Head of caudate nucleus (tissue), 42 donors: ENCODE results near the gene CSRNP2.

ENCODE experiments used
- DNase-seq, 42 donors: peaks; one replicate each; pipeline versions ENCODE4 v3.0.0 to v3.0.0-alpha.2; 2020 to 2021; ENCODE audit warnings: mixed read lengths in 7 of 42
- intact Hi-C: fragments of 100-400 bp; cut with DNase I; formaldehyde crosslinking; loops from one replicate; pipeline ENCODE4 v1.15.0; 2022

The CSRNP2 gene, protein sequence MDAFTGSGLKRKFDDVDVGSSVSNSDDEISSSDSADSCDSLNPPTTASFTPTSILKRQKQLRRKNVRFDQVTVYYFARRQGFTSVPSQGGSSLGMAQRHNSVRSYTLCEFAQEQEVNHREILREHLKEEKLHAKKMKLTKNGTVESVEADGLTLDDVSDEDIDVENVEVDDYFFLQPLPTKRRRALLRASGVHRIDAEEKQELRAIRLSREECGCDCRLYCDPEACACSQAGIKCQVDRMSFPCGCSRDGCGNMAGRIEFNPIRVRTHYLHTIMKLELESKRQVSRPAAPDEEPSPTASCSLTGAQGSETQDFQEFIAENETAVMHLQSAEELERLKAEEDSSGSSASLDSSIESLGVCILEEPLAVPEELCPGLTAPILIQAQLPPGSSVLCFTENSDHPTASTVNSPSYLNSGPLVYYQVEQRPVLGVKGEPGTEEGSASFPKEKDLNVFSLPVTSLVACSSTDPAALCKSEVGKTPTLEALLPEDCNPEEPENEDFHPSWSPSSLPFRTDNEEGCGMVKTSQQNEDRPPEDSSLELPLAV

DNA sequence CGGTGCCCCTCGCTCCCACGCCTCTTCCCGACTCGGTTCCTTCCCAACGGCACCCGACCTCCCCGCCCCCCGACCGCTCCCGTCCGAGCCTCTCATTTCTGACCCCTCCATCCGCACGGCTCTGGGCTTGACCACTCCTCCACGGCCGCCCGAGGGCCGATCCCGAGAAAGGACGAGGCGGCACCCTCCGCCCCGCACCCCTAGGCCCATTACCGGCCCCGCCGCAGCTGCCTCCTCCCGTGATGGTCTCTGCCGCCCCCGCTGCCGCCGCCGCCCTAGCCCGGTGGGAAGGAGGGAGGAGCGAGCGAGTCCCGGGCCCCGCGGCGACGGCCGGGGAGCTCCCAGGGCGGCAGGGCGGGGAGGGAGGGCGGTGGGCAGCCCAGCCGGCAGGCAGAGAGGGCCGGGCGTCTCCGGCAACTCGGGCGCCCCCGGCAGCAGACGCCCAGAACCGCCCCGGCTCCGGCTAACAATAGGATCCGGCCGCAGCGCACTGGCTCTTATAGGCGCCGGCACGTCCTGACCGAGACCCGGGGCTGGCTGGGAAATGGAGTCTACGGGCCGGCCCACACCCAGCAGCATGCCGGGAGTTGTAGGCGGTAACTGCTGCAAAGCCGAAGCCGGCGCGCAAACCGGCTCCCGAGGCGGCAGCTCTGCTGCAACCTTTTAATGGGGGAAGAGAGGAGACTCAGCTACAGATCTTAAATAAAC, at the start of gene CSRNP2:
CSRNP2 (minus strand) TSS at position 471 of the 708 bp plus-strand sequence. CDS start 7,035 bp downstream, outside the sequence.
- intact Hi-C loops = loop anchor here (2.0 to 10.0 kb wide), 3 partner anchors 34 to 152 kb away; partner anchors contain the start of genes DAZAP2, LETMD1 and TFCP2
- DNase-seq = peak; percentile 96 to 100 (median 99)

DNA sequence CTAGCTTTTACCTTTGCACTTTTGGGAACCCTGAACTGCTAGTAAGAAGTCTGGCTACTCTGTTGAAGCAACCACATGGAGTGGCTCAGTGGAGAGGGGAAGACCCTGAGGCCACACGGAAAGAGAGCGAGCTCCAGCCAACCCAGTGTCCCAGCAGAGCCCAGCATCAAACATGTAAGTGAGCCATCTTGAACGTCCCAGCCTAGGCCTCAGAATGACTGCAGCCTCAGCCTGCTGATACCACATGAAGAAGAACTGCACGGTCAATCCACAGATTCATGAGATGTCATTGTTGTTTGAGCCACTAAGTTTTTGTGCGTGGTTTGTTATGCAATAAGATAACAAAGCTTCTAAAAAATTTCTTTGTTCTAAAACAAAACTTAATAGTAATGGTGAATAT, 49.3 kb upstream of the CSRNP2 start:
- intact Hi-C loops = no loop called here
- no peak for DNase-seq

DNA sequence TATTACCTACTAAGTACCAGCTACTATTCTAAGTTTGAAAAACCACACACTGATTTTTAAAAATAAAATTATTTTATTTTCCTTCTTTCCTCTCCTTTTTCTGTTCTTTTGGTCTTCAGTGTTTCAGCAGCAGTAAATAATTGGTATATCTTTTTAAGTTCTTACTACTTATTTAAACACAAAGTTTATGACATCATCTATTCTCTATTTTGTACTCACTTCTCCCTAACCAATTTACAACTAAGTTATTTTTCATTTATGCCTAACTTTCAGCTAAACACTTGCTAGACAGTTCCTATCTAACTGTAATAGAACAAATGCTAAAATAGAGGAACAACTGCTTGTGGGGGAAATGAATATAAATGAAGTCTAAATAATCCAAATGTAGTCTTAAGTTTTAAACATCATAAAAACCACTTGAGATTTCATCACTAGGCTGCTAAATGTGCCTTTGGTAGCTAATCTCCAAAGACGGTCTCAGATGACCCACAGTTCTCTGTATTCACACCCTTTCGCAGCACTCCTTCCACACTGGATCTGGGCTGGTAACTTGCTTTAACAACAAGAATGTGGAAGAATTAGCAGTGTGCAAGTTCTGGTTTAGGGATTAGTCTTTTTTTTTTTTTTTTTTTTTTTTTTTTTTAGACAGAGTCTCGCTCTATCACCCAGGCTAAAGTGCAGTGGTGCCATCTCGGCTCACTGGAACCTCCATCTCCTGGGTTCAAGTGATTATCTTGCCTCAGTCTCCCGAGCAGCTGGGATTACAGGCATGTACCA, 48.5 kb upstream of the CSRNP2 start:
- intact Hi-C loops = no loop called here
- no peak for DNase-seq

DNA sequence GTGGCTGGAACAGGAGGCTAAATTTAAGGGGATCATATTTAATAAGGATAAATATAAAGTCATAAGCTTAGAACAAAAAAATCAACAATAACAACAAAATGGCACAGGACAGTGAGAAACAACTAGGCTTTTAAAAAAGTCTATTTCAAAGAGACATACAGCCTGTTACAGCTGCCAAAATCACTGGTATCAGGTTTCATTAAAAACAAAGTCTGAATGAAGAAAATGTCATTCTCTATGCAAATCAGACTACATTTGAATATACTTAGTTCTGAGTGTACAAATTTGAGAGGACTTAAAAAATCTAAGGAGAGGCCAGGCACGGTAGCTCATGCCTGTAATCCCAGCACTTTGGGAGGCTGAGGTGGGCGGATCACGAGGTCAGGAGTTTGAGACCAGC, 45.5 kb upstream of the CSRNP2 start:
- intact Hi-C loops = no loop called here
- no peak for DNase-seq

DNA sequence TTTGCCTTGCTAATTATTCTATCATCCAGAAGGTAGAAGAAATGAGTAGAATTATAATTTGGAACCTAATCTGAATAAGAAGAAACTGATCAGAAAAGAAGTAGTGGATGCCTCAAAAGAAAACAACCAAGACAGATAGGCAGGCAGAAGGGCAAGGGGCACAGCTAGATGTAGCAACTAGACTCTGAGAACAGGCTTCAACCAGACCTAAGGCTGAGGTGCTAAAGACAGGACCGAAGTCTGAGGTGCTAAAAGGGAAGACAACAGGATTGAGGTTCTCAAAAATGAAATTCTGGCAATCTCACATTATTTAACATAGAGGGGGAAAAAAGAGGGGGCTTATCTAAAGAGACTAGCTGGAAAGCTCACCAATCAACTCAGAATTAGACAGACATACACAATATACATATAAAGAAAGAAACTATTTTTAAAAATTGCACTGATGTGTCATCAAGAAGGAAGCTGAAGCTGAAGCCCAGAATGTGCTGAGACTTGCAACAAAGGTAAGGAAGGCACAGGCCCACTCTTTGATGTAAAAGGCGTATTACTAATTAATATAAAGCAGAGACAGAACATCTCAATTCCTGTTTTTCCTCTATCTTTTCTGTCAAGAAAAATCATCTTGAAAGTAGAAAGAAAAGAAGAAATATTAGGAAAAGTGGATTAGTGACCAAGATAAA, 43.8 kb upstream of the CSRNP2 start:
- intact Hi-C loops = no loop called here
- peak in 9 of 42 donors; percentile 4 to 48 (median 18) for DNase-seq

DNA sequence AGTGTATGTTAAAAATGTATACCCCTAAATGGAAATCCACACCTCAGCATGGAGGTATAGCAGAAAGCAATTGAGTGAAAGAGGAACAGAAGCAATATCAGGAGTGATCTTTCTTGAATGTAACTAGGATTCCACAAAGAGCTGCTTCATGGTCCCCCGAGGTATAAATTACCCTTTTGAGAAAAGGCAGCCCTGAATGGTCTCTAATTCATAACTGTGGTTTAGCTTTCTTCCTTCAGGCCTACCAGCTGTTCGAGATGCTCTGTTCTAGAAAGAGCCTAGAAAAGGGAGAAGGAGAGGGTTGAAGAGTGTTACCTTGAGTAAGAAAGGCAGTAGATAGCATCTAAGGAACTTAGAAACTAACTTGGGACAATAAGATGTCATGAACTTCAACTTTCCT, 42.9 kb upstream of the CSRNP2 start:
- no peak for DNase-seq
- intact Hi-C loops = no loop called here

DNA sequence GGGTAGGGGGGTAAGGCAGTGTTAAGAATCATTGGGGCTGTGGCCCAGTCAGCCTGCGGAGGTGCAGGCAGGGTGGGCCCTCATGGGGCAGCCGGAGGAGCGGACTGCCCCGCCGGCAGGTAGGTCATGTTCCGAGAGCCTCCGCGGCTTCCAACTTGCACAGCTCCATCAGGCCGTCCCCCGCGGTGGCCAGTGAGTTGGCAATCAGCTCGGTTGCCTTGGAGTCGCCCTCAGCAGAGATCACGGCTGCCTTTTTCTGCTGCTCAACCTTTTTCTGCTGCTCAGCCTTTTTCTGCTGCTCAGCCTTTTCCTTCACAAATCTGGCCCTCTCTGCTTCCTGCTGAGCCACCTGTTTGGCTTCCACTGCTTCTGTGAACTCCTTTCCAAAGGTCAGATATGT, 41.1 kb upstream of the CSRNP2 start:
- intact Hi-C loops = no loop called here
- peak in 16 of 42 donors; percentile 3 to 60 (median 22) for DNase-seq

DNA sequence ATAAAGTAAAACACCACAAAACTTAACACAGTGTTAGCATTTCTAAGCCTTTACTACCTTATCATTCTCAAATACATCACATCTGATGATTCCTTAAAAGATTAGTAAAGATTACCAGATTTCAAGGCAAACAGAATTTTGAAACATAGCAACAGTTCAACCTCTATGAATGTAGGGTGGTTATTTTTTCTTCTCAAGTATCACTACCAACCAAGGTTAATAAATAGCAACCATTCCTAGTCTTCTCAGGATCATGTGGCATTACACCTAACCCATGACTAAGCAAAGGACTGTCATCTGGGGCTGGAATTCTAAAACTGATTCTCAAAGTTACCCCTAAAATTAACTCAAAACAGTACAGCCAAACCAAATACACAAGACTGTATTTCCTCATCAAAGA, 39.4 kb upstream of the CSRNP2 start:
- intact Hi-C loops = no loop called here
- DNase-seq = no peak

DNA sequence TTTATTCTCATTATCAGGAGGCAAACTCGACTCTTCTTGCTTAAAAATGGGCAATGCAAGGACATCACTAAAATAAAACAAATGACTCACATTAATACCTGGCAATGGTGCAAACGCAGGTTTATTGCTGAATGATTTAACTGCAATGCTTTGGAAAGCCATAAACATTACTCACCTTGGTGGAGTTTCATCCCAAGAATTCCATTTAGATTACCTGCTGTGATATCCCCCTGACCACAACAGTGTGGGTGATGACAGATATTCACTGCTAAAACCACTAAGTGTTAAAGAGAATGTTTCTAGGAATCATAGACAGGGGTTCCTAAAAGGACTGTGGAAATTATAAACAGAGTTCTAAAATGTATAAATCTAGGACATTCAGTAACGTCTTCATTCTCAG, 35.3 kb upstream of the CSRNP2 start:
- intact Hi-C loops = no loop called here
- no peak for DNase-seq

DNA sequence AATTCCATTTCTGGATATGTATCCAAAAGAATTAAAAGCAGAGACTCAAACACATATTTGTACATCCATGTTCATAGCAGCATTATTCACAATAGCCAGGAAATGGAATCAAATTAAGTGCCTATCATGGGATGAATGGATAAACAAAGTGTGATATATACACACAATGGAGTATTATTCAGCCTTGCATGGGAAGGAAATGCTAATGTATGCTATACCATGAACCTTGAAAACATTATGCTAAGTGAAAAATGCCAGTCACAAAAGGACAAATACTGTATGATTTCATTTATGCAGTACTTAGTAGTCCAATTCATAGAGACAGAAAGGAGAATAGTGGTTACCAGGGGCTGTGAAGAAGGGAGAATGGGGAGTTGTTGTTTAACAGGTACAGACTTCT, 32.1 kb upstream of the CSRNP2 start:
- no peak for DNase-seq
- intact Hi-C loops = no loop called here

DNA sequence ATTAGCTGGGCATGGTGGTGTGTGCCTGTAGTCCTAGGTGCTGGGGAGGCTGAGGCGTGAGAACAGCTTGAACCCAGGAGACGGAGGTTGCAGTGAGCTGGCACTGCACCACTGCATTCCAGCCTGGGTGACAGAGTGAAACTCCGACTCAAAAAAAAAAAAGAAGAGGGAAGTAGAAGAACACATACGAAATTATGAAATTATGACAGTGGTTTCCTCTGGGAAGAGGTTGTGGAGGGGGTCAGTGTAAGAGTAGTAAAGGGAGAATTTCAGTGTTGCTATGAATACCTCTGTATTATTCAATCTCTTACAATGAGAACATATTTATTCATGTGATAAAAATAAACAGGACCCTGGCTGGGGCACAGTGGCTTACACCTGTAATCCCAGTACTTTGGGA, 24.7 kb upstream of the CSRNP2 start:
- no peak for DNase-seq
- intact Hi-C loops = no loop called here

DNA sequence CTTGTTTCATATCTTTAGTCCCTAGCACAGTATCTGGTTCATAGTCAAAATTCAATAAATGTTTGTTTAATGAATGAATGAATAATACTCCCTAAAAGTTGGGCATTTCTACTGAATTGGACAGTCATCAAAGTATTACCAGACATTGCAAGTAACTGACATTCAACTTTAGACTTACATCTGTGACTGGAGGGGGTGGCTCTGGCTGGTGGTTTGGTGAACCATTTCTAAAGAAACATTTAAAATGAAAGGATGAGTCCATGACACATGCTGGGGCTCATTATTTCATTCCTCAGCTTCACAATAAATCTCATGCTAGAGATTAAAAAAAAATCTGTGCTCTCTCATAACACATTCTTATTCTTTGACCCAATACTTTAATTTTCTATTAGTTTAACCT, 20.6 kb upstream of the CSRNP2 start:
- intact Hi-C loops = no loop called here
- DNase-seq = no peak

DNA sequence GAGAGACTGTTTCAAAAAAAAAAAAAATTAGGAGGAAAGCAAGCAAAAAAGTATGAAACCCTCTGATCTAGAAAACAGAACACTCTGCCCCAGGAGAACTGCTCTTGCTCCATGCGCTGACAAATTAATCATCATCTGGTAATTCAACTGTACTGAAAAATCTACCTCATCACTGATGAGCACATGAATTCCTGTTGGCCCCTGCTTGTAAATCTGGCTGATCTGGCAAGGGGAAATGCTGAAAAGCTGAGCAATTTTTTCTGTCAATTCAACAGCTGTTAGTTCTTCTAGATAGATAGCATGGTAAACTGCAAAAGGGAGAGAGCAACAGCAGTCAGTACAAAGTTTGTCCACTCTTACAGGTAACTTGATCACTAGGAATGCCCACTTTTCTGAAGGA, 15.2 kb upstream of the CSRNP2 start:
- intact Hi-C loops = no loop called here
- DNase-seq = no peak

DNA sequence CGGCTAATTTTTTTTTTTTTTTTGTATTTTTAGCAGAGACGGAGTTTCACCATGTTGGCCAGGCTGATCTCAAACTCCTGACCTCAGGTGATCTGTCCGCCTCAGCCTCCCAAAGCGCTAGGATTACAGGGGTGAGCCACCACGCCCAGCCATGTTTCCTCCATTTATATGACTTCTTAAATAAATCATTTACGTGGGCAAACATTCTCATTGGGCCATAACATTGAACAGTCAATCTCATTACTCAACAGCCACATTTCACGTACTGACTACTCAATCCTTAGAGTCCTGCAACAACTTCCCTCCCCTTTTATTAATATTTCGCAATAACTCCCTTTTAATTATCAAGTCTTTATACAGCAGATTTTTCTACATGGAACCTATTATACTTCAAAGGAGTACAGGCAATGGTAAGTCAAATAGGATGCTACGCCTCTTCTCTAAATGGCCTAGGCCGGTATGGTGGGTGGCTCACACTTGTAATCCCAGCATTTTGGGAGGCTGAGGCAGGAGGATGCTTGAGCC, 7.4 kb upstream of the CSRNP2 start:
- intact Hi-C loops = no loop called here
- DNase-seq = no peak

DNA sequence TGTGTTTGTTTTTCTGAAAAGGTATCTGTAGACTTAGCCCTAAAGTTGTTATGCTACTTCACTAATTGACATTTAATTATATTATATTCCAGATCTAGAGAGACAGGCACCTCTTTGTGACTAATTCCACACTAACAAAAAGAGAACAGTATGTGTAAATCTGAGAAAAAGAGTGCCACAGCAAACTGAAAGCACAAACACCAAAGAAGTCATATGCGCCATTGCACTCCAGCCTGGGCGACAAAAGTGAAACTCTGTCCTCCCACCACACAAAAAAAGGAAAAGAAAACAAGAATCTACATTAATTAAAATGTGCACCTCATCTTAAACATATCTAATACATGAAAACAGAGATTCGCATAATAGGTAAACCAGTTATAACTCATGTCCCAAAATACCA, 4.4 kb upstream of the CSRNP2 start:
- DNase-seq = no peak
- intact Hi-C loops = loop anchor here (10.0 kb wide), 2 partner anchors 87 to 147 kb away; partner anchors contain the start of genes DAZAP2 and TFCP2

DNA sequence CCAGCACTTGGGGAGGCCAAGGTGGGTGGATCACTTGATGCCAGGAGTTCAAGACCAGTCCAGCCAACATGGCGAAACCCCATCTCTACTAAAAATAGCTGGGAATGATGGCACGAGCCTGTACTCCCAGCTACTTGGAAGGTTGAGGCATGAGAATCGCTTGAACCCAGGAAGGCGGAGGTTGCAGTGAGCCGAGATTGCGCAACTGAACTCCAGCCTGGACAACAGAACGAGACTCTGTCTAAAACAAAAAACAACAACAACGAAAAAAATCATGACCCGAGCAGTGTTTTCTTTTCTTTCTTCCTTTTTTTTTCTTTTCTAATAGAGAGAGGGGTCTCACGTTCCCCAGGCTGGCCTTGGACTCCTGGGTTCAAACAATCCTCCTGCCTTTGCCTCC, 3.5 kb upstream of the CSRNP2 start:
- DNase-seq = no peak
- intact Hi-C loops = loop anchor here (10.0 kb wide), 2 partner anchors 88 to 148 kb away; partner anchors contain the start of genes DAZAP2 and TFCP2

DNA sequence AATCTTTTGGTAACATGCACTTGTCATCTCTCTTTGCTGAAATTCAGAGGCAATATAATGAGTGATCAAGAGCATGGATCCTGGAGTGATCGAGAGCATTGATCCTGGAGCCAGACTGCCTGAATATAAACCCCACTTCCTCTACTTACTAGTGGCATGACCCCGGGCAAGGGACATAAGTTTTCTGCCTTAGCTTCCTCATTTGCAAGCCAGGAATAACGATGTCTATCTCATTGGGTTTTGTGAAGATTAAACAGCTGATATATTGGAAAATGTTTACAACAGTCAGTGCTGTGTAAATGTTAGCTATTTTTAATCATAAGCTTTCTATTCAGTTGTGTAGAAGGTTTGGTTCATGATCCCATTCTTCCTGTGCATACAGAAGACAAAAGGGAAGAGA, 2.4 kb upstream of the CSRNP2 start:
- no peak for DNase-seq
- intact Hi-C loops = loop anchor here (10.0 kb wide), 2 partner anchors 89 to 149 kb away; partner anchors contain the start of genes DAZAP2 and TFCP2

DNA sequence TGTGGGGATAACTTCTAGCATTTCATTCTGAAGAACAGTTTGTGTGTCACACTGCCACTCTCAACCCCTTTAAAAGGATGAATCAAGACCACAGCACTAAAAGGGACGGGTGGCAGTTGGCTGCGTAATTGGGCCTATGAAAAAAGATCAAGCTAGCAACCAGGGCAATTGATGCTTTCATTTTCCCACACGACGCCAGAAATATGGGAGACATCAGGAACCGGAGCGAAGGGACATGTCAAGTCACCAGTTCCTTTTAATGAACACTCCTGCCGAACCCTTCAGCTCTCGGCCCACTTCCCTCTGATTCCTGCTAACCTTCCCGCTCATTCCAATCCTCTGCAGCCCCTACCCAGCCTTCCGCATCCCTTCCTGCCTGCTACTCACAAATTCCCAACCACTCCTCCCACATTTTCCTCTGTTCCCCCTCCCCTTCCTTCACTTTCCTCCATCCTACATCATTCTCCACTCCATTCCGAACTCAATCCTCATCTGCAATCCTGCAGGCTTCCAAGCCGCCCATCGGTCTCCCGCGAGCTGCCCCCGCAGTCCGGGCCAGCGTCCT, 753 bp downstream of the CSRNP2 start:
- DNase-seq = peak in 27 of 42 donors; percentile 8 to 64 (median 31)
- intact Hi-C loops = loop anchor here (2.0 to 10.0 kb wide), 3 partner anchors 34 to 152 kb away; partner anchors contain the start of genes DAZAP2, LETMD1 and TFCP2
